Heart left ventricle (tissue), 13 donors: ENCODE data around the gene ERMAP.
"Not testable (repeated sequence)": the region's sequence is repeated elsewhere in the genome, so short reads cannot be mapped to it uniquely, and the experiment has no call there.

Experiments
- CTCF ChIP-seq, 12 donors: fragments of 200-600 bp; sonication (generic) in 4 of 12; IDR thresholded peaks; one replicate each; pipeline versions ENCODE4 v1.5.0 to v1.8.0; 2018 to 2022; ENCODE audit warnings: antibody characterized with exemption in 12 of 12, mild to moderate bottlenecking in 5 of 12
- POLR2A ChIP-seq, 2 donors: fragments of 450-650 bp; IDR thresholded peaks; one replicate each; pipeline ENCODE4 v1.6.1; 2017; ENCODE audit warnings: antibody characterized with exemption in 2 of 2, mild to moderate bottlenecking in 2 of 2, moderate library complexity in 2 of 2
- donor health status: ischemic (EF 13 %, LVEDD 7.1; RV severe dilation, severe dysfunction).
- donor health status: DM: no; HTN: yes; CAD: no.
- donor health status: DM: no; HTN: no; CAD: no.
- donor health status: ischemic (EF 25% LVEDD 6.9; RV normal size, moderate dysfunction).
- donor health status: ischemic (EF 25% LVEDD 5.7; RV mildly dilated, moderate dysfunction).
- donor health status: ischemic (EF 35%, LVEDD 5.7; RV mildly dilated, moderate dysfunction).
- donor health status: nonischemic (EF 11% LVEDD 7.7; RV severe dilation, severe dysfunction).
- donor health status: DM: yes; HTN: yes; CAD: no.
- donor health status: PGD.
- donor health status: ischemic (EF 29% LVEDD 5.4; RV normal size, mild dysfunction).
- donor health status: nonischemic (EF 23%, LVEDD 6.1; RV moderate dilation, normal function).

GRCh38 chr1:42868466-42868865, 51.5 kb downstream of the ERMAP start:
- TF ChIP-seq CTCF, POLR2A (IDR thresholded peaks at IDR 0.05): not testable (repeated sequence)
